ENCODE measurements around the gene REPIN1.

DNA sequence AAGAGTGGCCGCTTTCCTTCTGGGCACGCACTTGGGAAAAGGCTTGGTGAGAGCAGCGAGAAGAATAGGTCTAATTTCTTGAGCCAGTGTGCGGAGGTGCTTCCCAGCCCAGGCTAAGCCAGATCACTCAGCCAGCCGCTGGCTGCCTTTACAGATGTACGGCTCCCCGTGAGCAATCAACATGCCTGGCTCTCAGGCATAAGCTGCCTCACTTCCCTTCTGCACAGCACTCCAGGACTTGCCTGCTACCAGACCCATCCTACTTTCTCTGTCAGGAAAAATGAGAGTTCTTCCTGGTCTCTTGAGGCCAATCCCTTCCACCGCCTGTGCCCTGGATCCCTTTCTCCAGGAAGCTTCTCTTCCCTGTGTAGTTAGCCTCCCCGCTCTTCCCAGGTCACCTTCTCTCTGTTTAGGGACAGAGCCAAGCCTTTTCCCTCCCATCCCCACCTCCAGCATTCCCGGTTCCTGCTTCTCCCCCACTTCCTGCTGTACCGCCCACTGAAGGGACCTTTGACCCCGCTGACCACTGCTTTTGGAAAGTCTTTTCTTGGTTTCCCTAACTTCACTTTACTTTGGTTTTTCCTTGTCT is 44.2 kb upstream of the REPIN1 start:
- TF ChIP-seq, protein P1, sequence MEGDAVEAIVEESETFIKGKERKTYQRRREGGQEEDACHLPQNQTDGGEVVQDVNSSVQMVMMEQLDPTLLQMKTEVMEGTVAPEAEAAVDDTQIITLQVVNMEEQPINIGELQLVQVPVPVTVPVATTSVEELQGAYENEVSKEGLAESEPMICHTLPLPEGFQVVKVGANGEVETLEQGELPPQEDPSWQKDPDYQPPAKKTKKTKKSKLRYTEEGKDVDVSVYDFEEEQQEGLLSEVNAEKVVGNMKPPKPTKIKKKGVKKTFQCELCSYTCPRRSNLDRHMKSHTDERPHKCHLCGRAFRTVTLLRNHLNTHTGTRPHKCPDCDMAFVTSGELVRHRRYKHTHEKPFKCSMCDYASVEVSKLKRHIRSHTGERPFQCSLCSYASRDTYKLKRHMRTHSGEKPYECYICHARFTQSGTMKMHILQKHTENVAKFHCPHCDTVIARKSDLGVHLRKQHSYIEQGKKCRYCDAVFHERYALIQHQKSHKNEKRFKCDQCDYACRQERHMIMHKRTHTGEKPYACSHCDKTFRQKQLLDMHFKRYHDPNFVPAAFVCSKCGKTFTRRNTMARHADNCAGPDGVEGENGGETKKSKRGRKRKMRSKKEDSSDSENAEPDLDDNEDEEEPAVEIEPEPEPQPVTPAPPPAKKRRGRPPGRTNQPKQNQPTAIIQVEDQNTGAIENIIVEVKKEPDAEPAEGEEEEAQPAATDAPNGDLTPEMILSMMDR (IDR thresholded peaks at IDR 0.05; ENCODE audit: poor library complexity), result no peak
- TF ChIP-seq EZH2 (IDR thresholded peaks at IDR 0.05; ENCODE audit: borderline replicate concordance), result no peak
- no peak for TF ChIP-seq EZH2phosphoT487 (IDR thresholded peaks at IDR 0.05; ENCODE audit: low read depth, severe bottlenecking, unreplicated experiment)
